GM21381 (cell line): ENCODE results near the gene C17orf100.
A peak's percentile ranks its signal among the peaks of the same experiment; 100 is the strongest.

Experiments used
- ATAC-seq: cut with Tn5 transposase; IDR thresholded peaks from one replicate; pipeline ENCODE4 v1.9.1; 2021; ENCODE audit warnings: mild to moderate bottlenecking, moderate library complexity; ENCODE audit not compliant: unreplicated experiment

The C17orf100 gene

DNA sequence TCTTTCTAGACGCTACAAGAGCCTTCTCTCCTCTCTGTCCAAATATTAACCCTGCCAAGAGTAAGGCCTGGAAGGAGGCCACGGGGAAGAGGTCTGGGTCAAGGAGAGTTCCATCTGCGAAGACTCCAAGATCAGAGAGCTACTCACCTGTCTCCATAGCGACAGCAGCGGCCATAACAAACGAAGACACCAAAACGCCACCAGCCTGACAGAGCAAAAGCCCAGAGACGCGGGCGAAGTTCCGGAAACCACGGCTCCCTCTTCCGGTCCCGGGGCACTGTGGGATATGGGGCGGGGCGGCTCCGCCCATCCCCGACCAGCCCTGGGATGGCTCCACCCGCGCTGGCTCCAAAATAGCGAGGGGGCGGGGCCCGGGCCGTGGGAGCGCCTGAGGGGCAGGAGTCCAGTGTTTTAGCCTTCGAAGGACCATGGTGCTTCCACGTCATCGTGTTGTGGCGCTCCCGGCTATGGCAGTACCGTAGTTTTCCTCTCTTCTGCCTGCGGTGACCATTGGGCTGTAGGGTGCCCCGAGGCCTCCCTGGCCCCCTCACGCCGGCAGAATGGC, at the start of gene C17orf100, which contains the start of gene MED31:
Gene C17orf100 (plus strand): TSS at position 409 of the 565 bp plus-strand sequence. CDS start 152 bp downstream, at position 561.
Gene MED31 (minus strand): TSS at position 252 of the 565 bp plus-strand sequence. CDS start 77 bp downstream, at position 175.
- peak; percentile 87 for ATAC-seq

GRCh38 chr17:6602141-6602540, 49.4 kb upstream of the C17orf100 start:
- ATAC-seq: no peak

DNA sequence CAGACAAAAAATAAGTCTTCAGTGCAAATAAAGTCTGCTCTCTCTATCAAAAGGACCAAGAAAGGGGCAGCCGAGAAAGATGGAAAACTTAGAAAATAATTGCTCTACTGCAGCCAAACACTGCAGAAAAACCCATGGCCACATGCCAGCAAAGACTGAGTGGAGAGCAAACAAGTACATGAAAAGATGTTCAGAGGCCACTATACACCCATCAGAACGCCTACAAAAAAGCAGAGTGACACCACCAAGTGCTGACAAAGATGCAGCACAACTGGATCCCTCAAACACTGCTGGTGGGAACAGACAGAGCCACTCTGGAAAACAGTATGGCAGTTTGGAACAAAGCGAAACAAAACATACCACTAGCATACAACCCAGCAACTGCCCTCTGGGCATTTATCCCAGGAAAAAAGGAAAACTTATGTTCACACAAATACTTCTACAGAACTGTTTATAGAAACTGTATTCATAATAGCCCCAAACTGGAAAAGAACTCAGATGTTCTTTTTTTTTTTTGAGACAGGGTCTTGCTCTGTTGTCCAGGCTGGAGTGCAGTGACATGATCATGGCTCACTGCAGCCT, 47.7 kb upstream of the C17orf100 start:
- ATAC-seq: no peak

- no peak for ATAC-seq
These were observed 46.4 kb upstream of the C17orf100 start for GRCh38 chr17:6605142-6605541.

- ATAC-seq: no peak
These were observed 43.2 kb upstream of the C17orf100 start for GRCh38 chr17:6608321-6608720.

DNA sequence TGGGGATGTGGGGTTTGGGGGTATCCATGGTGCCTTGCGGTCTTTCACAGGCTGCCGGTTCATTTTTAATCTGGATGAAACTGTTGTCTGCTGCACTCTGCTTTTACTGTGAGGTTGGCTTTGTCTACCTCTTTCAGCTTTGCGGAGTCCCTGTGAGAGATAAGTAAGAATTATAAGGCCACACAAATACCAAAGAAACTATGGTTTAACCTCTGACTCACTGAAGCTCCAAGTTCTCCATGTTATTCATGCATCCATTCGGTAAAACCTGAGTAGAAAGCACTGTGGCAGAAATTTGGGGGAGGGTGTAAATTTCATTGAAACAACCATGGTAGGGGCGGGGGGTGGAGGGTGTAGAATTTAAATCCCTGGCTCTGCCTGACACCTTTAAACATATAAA, 41.6 kb upstream of the C17orf100 start:
- no peak for ATAC-seq

DNA sequence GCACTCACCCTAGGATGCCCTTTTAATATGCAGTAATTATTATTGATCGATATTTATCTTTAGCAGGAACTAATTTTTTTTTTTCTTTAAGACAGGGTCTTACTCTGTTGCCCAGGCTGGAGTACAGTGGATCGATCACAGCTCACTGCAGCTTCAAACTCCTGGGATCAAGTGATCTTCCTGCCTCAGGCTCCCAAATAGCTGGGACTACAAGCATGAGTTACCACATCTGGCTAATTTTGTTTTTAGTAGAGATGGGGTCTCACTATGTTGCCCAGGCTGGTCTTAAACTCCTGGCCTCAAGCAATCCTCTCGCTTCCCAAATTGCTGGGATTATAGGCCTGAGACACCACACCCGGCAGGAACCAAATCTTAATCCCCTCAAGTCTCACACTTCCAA, 40.3 kb upstream of the C17orf100 start:
- no peak for ATAC-seq

DNA sequence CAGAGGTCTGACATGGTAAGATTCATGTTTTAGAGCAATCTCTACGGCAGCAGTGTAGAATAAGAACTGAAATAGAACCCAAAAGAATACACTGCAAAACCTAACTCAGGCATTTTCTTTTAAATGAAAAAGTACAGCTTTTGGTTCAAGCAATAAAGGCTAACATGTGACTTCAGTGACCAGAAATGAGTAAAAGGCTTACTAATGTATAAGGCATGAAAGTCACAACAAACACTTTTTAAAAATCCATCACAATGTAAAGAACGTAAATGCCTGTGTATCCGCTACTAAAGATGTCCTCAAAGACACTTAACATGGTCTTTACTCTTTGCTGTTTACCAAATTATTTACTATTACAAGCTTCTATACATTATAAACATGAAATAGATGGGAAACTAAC, 27.6 kb upstream of the C17orf100 start:
- ATAC-seq: no peak

- no peak for ATAC-seq
These were observed 24.9 kb upstream of the C17orf100 start for GRCh38 chr17:6626616-6627015.

- ATAC-seq: no peak
These were observed 24.5 kb upstream of the C17orf100 start for GRCh38 chr17:6627019-6627418.

GRCh38 chr17:6630390-6630789, 21.2 kb upstream of the C17orf100 start:
- no peak for ATAC-seq

DNA sequence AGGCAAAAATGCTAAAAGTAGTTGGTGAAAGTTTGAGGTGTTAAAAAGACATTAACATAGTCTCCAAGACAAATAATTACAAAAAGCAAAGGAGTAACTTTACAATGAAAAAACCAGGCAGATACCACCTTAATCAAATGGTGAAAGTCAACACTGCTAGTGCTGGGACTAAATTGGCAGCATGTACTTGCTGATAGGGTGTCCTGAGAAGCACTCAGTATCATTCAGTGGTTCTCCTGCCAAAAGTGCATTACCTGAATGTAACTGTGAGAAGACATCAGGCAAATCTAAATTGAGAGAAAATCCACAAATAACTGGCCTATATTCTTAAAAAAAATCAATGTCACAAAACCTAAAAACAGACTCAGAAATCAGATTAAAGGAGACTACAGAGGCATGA, 19.0 kb upstream of the C17orf100 start:
- no peak for ATAC-seq

DNA sequence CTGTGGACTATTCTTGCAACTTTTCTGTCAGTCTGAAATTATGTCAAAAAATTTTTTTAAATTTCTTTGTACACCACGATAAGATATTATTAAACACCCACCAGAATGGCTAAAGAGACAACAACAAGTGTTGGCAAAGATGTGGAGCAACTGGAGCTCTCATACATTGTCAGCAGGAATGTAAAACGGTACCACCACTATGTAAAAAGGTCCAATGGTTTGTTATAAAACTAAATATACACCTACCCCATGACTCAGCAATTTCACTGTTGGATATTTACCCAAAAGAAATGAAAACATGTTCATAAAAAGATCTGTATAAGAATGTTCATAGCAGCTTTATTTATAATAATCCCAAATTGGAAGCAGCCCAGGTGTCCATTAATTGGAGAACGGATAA, 18.3 kb upstream of the C17orf100 start:
- no peak for ATAC-seq

DNA sequence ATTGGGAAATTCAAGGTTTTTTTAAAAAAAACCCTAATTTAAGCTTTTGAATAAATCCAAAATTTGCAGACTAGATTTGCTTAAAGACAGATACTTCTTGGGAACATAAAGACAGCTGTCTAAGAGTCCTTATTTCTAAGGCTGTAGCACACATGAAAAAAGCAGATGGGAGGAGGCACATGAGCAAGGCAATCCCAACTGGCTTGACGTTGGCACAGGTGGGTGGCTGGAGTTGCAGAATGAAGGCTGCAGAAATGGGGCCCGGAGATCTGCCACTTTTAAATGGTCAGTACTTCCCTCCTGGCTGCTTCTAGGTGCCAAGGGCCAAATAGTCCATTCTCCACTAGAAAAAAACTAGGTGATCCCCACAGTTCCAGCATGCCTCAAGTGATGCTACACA, 15.5 kb upstream of the C17orf100 start:
- no peak for ATAC-seq

DNA sequence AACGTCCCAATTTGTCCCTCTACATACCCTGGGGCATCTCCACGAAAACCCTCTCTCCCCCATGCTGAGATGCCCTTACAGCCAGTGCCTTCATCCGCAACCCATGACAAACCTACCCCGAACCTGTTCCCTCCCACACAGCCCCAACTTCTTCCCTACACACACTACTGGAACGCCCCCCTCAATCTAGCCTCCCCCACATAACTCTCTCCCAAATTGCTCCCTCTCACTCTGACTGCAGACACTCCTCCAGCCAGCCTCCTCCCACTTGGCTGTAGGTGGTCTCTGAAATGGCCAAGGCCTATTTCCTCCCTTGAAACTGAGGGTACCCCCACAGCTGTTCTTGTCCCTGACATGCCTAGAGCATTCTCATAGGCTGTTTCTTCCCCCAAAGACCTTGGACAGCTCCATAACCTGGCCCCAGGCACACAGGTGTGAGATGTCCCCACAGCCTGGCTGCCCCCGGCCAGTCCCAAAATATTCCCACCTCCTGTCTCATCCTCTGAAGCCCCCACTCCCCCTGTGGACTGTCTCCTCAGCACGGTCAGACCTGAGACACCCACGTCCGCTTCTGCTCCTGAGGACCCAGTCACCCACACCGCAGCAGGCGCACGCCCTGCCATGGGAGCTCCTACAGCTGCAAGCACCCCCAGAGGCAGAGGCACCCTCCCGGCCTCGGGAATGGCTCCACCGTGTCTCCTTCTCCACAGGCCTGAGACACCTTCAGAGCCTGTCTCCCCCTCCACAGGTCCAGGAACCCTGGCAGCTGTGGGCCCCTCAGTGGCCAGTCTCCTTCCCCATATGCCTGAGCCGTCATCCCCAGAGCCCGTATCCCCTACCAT, 14.7 kb upstream of the C17orf100 start:
- no peak for ATAC-seq

DNA sequence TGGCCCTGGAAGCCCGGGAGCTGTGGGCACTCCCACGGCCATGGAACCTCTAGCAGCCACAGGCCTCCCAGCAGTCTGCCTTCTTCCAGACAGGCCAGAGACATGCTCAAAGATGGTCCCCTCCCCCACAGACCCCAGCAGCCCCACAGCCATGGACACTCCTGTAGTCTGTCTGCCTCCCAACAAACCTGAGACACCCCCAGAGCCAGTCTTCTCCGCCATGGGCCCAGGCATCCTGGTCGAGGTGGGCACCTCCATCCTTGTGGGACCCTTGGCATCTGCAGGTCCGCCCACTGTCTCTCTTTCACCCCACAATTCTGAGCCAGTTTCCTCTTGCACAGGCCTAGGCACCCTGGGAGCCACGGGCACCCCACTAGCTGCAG, 14.1 kb upstream of the C17orf100 start:
- no peak for ATAC-seq

DNA sequence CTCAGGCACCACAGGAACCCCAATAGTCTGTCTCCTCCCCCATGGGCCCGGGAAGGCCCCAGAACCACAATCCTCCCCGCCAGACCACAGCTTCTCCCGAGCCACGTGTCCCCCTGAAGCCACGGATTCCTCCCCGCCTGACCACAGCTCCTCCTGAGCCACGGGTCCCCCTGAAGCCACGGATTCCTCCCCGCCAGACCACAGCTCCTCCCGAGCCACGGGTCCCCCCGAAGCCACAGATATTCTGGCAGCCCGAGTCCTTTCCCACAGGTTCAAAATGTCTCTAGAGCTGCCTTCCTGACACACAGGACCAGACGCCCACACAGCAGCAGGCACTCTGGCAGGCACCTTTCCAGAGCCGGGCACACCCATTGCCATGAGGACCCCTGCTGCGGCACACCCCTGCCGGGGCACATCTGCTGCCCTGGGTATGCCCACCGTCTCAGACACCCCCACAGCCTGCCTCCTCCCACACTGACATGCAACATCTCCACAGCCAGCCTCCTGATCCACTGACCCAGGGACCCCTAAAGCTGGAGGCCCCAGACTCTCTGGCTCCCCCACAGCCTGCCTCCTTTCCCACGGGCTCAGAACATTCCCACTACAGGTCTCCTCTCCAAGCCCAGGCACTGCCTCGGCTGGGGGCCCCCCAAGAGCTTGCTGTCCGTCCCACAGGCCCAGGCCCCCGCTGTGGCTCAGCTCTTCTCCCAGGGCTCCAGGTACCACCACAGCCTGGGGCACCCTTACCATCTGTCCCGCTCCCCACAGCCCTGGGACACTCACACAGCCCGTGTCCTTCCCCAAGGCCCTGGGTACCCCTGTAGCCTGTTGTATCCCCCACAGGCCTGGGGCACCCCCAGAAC, 13.3 kb upstream of the C17orf100 start:
- ATAC-seq: no peak

DNA sequence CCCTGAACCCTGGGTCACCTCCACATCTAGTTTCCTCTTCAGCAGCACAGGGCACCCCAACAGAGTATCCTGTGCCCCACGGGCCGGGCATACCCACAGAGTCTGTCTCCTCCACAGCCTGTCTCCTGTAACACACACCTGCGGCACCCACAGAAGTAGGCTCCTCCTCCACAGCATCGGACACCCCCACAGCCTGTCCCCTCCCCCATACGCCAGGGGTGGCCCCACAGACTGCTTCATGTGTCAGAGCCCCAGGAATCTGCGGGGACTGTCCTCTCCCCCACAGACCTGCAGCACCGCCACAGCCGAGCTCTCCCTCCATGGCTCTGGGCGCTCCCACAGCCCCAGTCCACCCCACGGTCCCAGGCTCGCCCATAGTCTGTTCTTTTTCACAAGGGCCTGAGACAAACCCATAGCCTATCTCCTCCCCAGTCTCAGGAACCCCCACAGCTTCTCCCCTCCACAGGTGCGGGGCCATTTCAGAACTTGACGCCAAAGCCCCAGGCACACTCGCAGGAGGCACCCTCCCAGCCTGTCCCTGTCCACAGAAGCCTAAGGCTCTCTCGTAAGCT, 12.5 kb upstream of the C17orf100 start:
- ATAC-seq: no peak

GRCh38 chr17:6639586-6640535, 11.7 kb upstream of the C17orf100 start:
- ATAC-seq: no peak
